CD4-positive, alpha-beta T cell (primary cell): Measurements from ENCODE around the gene GFPT1. TPM values are rescaled to one million over a fixed set of nuclear protein-coding genes. Genes with fewer than 3 reads are reported as not detected.

Experiments used
- ATAC-seq: fragments of 200-7000 bp; cut with Tn5 transposase; one replicate; pipeline ENCODE4 v1.10.0; 2022; ENCODE audit warnings: mild to moderate bottlenecking; ENCODE audit not compliant: poor library complexity
- CTCF ChIA-PET: fragments of 350-600 bp; sonication (Branson Sonifier 250); formaldehyde crosslinking; loops from one replicate; lab custom pipeline; 2021; ENCODE audit warnings: antibody characterized with exemption, inconsistent platforms; lab: Charles Lee
- POLR2A ChIA-PET: fragments of 350-600 bp; sonication (Branson Sonifier 250); formaldehyde crosslinking; loops from one replicate; lab custom pipeline; 2021; ENCODE audit warnings: antibody characterized with exemption, inconsistent platforms; lab: Charles Lee
- DNase-seq, 14 experiments: peaks; one replicate each; pipeline ENCODE4 v3.0.0-alpha.2; 2013 to 2020; ENCODE audit warnings: mixed read lengths in 2 of 14
- H3K27ac ChIP-seq, 2 donors: one replicate each; pipeline versions ENCODE4 v1.5.1 to v1.7.0; 2013; ENCODE audit warnings: low read length in 2 of 2, low read depth in 1 of 2, mild to moderate bottlenecking in 1 of 2
- H3K27me3 ChIP-seq, 2 experiments: 1 replicate in 1 of 2; 2 replicates in 1 of 2; pipeline versions ENCODE4 v1.6.1 to v1.7.0; 2013; ENCODE audit warnings: low read length in 2 of 2, control low read depth in 1 of 2, mild to moderate bottlenecking in 1 of 2, moderate library complexity in 1 of 2; ENCODE audit not compliant: insufficient read depth in 2 of 2, control insufficient read depth in 1 of 2
- H3K36me3 ChIP-seq: one replicate; pipeline ENCODE4 v1.6.1; 2013; ENCODE audit warnings: low read length, control low read depth; ENCODE audit not compliant: insufficient read depth
- H3K4me1 ChIP-seq: one replicate; pipeline ENCODE4 v1.6.1; 2013; ENCODE audit warnings: low read length, control low read depth; ENCODE audit not compliant: insufficient read depth
- H3K4me3 ChIP-seq: one replicate; pipeline ENCODE4 v1.5.1; 2013; ENCODE audit warnings: mild to moderate bottlenecking, low read length, moderate library complexity
- H3K9me3 ChIP-seq, 2 experiments: 1 replicate in 1 of 2; 2 replicates in 1 of 2; pipeline versions ENCODE4 v1.6.1 to v1.7.0; 2013; ENCODE audit warnings: low read length in 2 of 2, mild to moderate bottlenecking in 2 of 2, control low read depth in 1 of 2, moderate library complexity in 1 of 2; ENCODE audit not compliant: control insufficient read depth in 1 of 2, insufficient read depth in 1 of 2
- H3K27ac Mint-ChIP-seq: one replicate; pipeline ENCODE4 v1.8.0; 2020; ENCODE audit warnings: mixed read lengths
- H3K27me3 Mint-ChIP-seq: one replicate; pipeline ENCODE4 v1.8.0; 2021; ENCODE audit warnings: mixed read lengths
- H3K36me3 Mint-ChIP-seq: one replicate; pipeline ENCODE4 v1.8.0; 2021; ENCODE audit warnings: low read depth, mixed read lengths
- H3K4me1 Mint-ChIP-seq: one replicate; pipeline ENCODE4 v1.8.0; 2021; ENCODE audit warnings: low read depth, mixed read lengths
- H3K4me3 Mint-ChIP-seq: one replicate; pipeline ENCODE4 v1.8.0; 2020; ENCODE audit warnings: mild to moderate bottlenecking, mixed read lengths
- H3K9me3 Mint-ChIP-seq: one replicate; pipeline ENCODE4 v1.8.0; 2020; ENCODE audit warnings: mixed read lengths
- CTCF ChIP-seq: fragments of 200-600 bp; IDR thresholded peaks from one replicate; pipeline ENCODE4 v1.8.0; 2022; ENCODE audit warnings: antibody characterized with exemption, mild to moderate bottlenecking
- intact Hi-C, 2 experiments: fragments of 100-400 bp; cut with DNase I in 1 of 2; cut with micrococcal nuclease in 1 of 2; formaldehyde crosslinking; loops; one replicate each; pipeline versions ENCODE4 v1.15.1 to v1.9.0; 2023 to 2025; cut with DNase I, micrococcal nuclease
- total RNA-seq, 174 experiments: library from RNA in 2 of 174; stranded (reverse) in 2 of 174; gene quantifications; one replicate each; pipeline ENCODE4 v1.2.3 and lab custom pipeline; 2021 to 2026

GFPT1 gene
- total RNA-seq, 2 experiments from 2014 or later = 17.6 to 18.3 TPM

GRCh38 chr2:69316550-69316949 is 70.5 kb downstream of the GFPT1 start:
- H3K27me3 Mint-ChIP-seq = no peaks in the 10 kb centered on the region
- DNase-seq (no peak), ATAC-seq (no peak)
- no peaks in the 10 kb centered on the region for H3K27me3 ChIP-seq
- H3K27ac Mint-ChIP-seq = no peak overlapping the region
- H3K4me1 ChIP-seq = peaks cover 3% of the 10 kb centered on the region
- no peak overlapping the region for H3K27ac ChIP-seq
- no peak for TF ChIP-seq CTCF
- intact Hi-C loops = no loop called here
- H3K4me3 Mint-ChIP-seq = no peak overlapping the region
- H3K4me1 Mint-ChIP-seq = peaks cover 5% of the 10 kb centered on the region
- H3K9me3 ChIP-seq = peaks cover 0 to 6% of the 10 kb centered on the region in 2 experiments
- no peak overlapping the region for H3K4me3 ChIP-seq
- H3K36me3 ChIP-seq = peaks cover 4% of the 10 kb centered on the region
- ChIA-PET POLR2A (interaction anchor here (0.6 to 1.7 kb wide), 2 partner anchors 9 to 95 kb away, joined by 3 to 5 read pairs; no protein-coding TSS in a partner anchor), CTCF (interaction anchor here (2.3 kb wide), 1 partner anchor 9 kb away, joined by 12 read pairs; no protein-coding TSS in a partner anchor)
- H3K9me3 Mint-ChIP-seq = peaks cover 17% of the 10 kb centered on the region
- H3K36me3 Mint-ChIP-seq = peaks cover 54% of the 10 kb centered on the region

- no peak overlapping the region for H3K27ac ChIP-seq
- H3K4me1 Mint-ChIP-seq = peaks cover 5% of the 10 kb centered on the region
- intact Hi-C loops = no loop called here
- DNase-seq = no peak
- peaks cover 4% of the 10 kb centered on the region for H3K36me3 ChIP-seq
- H3K4me1 ChIP-seq = peaks cover 3% of the 10 kb centered on the region
- TF ChIP-seq CTCF = no peak
- peaks cover 17% of the 10 kb centered on the region for H3K9me3 Mint-ChIP-seq
- peaks cover 41% of the 10 kb centered on the region for H3K36me3 Mint-ChIP-seq
- ATAC-seq = no peak
- CTCF ChIA-PET = interaction anchor here (0.9 to 1.2 kb wide), 2 partner anchors 8 to 9 kb away, joined by 4 to 5 read pairs; no protein-coding TSS in a partner anchor
- no peaks in the 10 kb centered on the region for H3K27me3 Mint-ChIP-seq
- POLR2A ChIA-PET = interaction anchor here (1.7 kb wide), 1 partner anchor 7 kb away, joined by 5 read pairs; no protein-coding TSS in a partner anchor
- no peak overlapping the region for H3K4me3 ChIP-seq
- H3K27ac Mint-ChIP-seq = no peak overlapping the region
- H3K4me3 Mint-ChIP-seq = no peak overlapping the region
- H3K27me3 ChIP-seq = no peaks in the 10 kb centered on the region
- H3K9me3 ChIP-seq = peaks cover 0 to 6% of the 10 kb centered on the region in 2 experiments
Measured at GRCh38 chr2:69315160-69315761, 71.8 kb downstream of the GFPT1 start.

- peaks cover 29% of the 10 kb centered on the region for H3K4me1 Mint-ChIP-seq
- Histone ChIP-seq H3K36me3 (no peaks in the 10 kb centered on the region), H3K4me1 (peaks cover 32% of the 10 kb centered on the region), H3K9me3 (peaks cover 0 to 13% of the 10 kb centered on the region in 2 experiments), H3K4me3 (no peak overlapping the region), H3K27ac (no peak overlapping the region), H3K27me3 (peaks cover 5 to 13% of the 10 kb centered on the region in 2 experiments)
- ChIA-PET CTCF (no interaction called here), POLR2A (no interaction called here)
- H3K36me3 Mint-ChIP-seq = peaks cover 10% of the 10 kb centered on the region
- no peak for TF ChIP-seq CTCF
- H3K9me3 Mint-ChIP-seq = peaks cover 3% of the 10 kb centered on the region
- ATAC-seq = no peak
- peaks cover 10% of the 10 kb centered on the region for H3K27me3 Mint-ChIP-seq
- intact Hi-C loops = no loop called here
- H3K4me3 Mint-ChIP-seq = no peak overlapping the region
- no peak overlapping the region for H3K27ac Mint-ChIP-seq
- DNase-seq = no peak
Measured at GRCh38 chr2:69311024-69311416, 76.0 kb downstream of the GFPT1 start.
